HepG2 (cell line): ENCODE results near the gene CSTF3. TPM values are rescaled to one million over a fixed set of nuclear protein-coding genes. Genes with fewer than 3 reads are reported as not detected.

ENCODE experiments used
- AHDC1 ChIP-seq: sonication (generic); formaldehyde crosslinking; IDR thresholded peaks from 2 replicates; pipeline ENCODE4 v1.5.1; 2020; ENCODE audit warnings: mild to moderate bottlenecking, missing genetic modification reagents, borderline replicate concordance
- CBX1 ChIP-seq: IDR thresholded peaks from one replicate; pipeline ENCODE4 v1.6.1; 2016; ENCODE audit warnings: antibody characterized with exemption, low read depth
- HHEX ChIP-seq: IDR thresholded peaks from 2 replicates; pipeline ENCODE4 v1.6.1; 2016; ENCODE audit warnings: control low read depth
- HNRNPUL1 ChIP-seq: fragments of 200-400 bp; formaldehyde crosslinking; IDR thresholded peaks from 2 replicates; pipeline ENCODE4 v1.6.1; 2017; ENCODE audit warnings: low read depth, mild to moderate bottlenecking, low read length, moderate library complexity
- HOXA3 ChIP-seq: sonication (generic); formaldehyde crosslinking; IDR thresholded peaks from 2 replicates; pipeline ENCODE4 v1.5.0; 2020; ENCODE audit warnings: missing genetic modification reagents
- MIER2 ChIP-seq: IDR thresholded peaks from 2 replicates; pipeline ENCODE4 v1.6.1; 2016; ENCODE audit warnings: missing biosample characterization, missing genetic modification reagents
- MLX ChIP-seq: IDR thresholded peaks from 2 replicates; pipeline ENCODE4 v1.6.1; 2016
- MYPOP ChIP-seq: sonication (generic); formaldehyde crosslinking; IDR thresholded peaks from 2 replicates; pipeline ENCODE4 v1.8.1; 2023; ENCODE audit warnings: mild to moderate bottlenecking, moderate library complexity, missing genetic modification reagents
- NFE2L2 ChIP-seq: fragments of 150-350 bp; IDR thresholded peaks from 2 replicates; pipeline ENCODE4 v1.6.1; 2014; ENCODE audit warnings: low read length
- PRDM15 ChIP-seq: sonication (generic); formaldehyde crosslinking; IDR thresholded peaks from 2 replicates; pipeline ENCODE4 v1.4.0; 2020; ENCODE audit warnings: missing genetic modification reagents
- SOX5 ChIP-seq: IDR thresholded peaks from 2 replicates; pipeline ENCODE4 v1.6.1; 2016; ENCODE audit warnings: borderline replicate concordance
- THAP11 ChIP-seq: IDR thresholded peaks from 2 replicates; pipeline ENCODE4 v1.6.1; 2016; ENCODE audit warnings: missing biosample characterization, missing genetic modification reagents
- THAP8 ChIP-seq: sonication (generic); formaldehyde crosslinking; IDR thresholded peaks from 2 replicates; pipeline ENCODE4 v1.5.1; 2020; ENCODE audit warnings: missing genetic modification reagents, mild to moderate bottlenecking, borderline replicate concordance
- ZNF136 ChIP-seq: sonication (generic); formaldehyde crosslinking; IDR thresholded peaks from 2 replicates; pipeline ENCODE4 v1.8.1; 2022; ENCODE audit warnings: low read depth, mild to moderate bottlenecking, moderate library complexity, missing genetic modification reagents
- ZNF781 ChIP-seq: sonication (generic); formaldehyde crosslinking; IDR thresholded peaks from 2 replicates; pipeline ENCODE4 v1.5.1; 2020; ENCODE audit warnings: borderline replicate concordance, mild to moderate bottlenecking, missing genetic modification reagents; ENCODE audit errors: not compliant biosample characterization
- ZSCAN31 ChIP-seq: sonication (generic); formaldehyde crosslinking; IDR thresholded peaks from 2 replicates; pipeline ENCODE4 v1.5.0; 2020; ENCODE audit warnings: low read depth, mild to moderate bottlenecking, missing genetic modification reagents
- polyA plus RNA-seq, 8 experiments: library from polyadenylated mRNA; depleted of rRNA in 3 of 8; stranded (reverse) in 7 of 8; unstranded in 1 of 8; fragments of >200 nt; fragmentation: Illumina TruSeq in 4 of 8; extraction: Trizol in 4 of 8; gene quantifications; 2 replicates each; pipeline versions ENCODE4 v1.2.1 to v1.2.3, GENCODE V29; 2011 to 2016; ENCODE audit warnings: low read depth in 4 of 8, missing spikeins in 1 of 8, mixed read lengths in 1 of 8; ENCODE audit not compliant: insufficient read depth in 1 of 8
- total RNA-seq, 5 experiments: library from RNA; depleted of rRNA; stranded (reverse); fragments of >200 nt; fragmentation: Illumina TruSeq; extraction: Trizol; gene quantifications; 2 replicates each; pipeline ENCODE4 v1.2.3, GENCODE V29; 2016; ENCODE audit warnings: low read depth in 1 of 5

Gene CSTF3
- total and polyA plus RNA-seq, 2 of the 13 experiments (the other 11 are each of a cell fraction or from before 2014, with no cell fraction given): 21.5 to 43.6 TPM

GRCh38 chr11:33161120-33162005 is at the start of gene CSTF3 (continued):
- TF ChIP-seq THAP8 (peak; percentile 94; the same call in 1 of the 2 replicates), CBX1 (peak; percentile 70), MLX (CRISPR knock-in tag) (peak; percentile 54; the same call in 1 of the 2 replicates), THAP11 (CRISPR knock-in tag) (peak; percentile 87), NFE2L2 (no peak), HOXA3 (CRISPR knock-in tag) (peak; percentile 91), HNRNPUL1 (no peak), AHDC1 (CRISPR knock-in tag) (no peak), PRDM15 (CRISPR knock-in tag) (0 out of 2 replicates have a peak, but pooled peaks have one; percentile 29), ZNF781 (CRISPR knock-in tag) (peak; percentile 40), ZSCAN31 (CRISPR knock-in tag) (peak; percentile 59; the same call in 1 of the 2 replicates), MYPOP (CRISPR knock-in tag) (peak; percentile 55), HHEX (CRISPR knock-in tag) (0 out of 2 replicates have a peak, but pooled peaks have one; percentile 8), MIER2 (CRISPR knock-in tag) (0 out of 2 replicates have a peak, but pooled peaks have one; percentile 15), SOX5 (CRISPR knock-in tag) (peak; percentile 9; the same call in 1 of the 2 replicates), ZNF136 (CRISPR knock-in tag) (0 out of 2 replicates have a peak, but pooled peaks have one; percentile 58)
